C4-2B (cell line): ENCODE results near the gene LBHD2.

Experiments used
- H3K27ac ChIP-seq: fragments of 450-650 bp; 2 replicates; pipeline ENCODE4 v1.5.1; 2017
- CTCF ChIP-seq: fragments of 450-650 bp; conservative IDR thresholded peaks from 2 replicates; pipeline ENCODE4 v1.5.1; 2017; ENCODE audit warnings: mild to moderate bottlenecking
- ZFX ChIP-seq: fragments of 450-650 bp; IDR thresholded peaks from 2 replicates; pipeline ENCODE4 v1.6.1; 2017

LBHD2 gene

GRCh38 chr14:103055695-103056094 is 28.3 kb upstream of the LBHD2 start:
- TF ChIP-seq CTCF (no peak), ZFX (no peak)
- H3K27ac ChIP-seq = no peak overlapping the region

GRCh38 chr14:103056322-103057027 is 27.5 kb upstream of the LBHD2 start:
- peak overlapping the region; percentile 87 for H3K27ac ChIP-seq
- TF ChIP-seq CTCF = no peak
- TF ChIP-seq ZFX = no peak

GRCh38 chr14:103057028-103057371 is 27.0 kb upstream of the LBHD2 start:
- TF ChIP-seq CTCF (no peak), ZFX (peak; percentile 94)
- peak overlapping the region; percentile 87 for H3K27ac ChIP-seq

- TF ChIP-seq CTCF = no peak
- TF ChIP-seq ZFX = peak; percentile 80
- H3K27ac ChIP-seq = peak within 1 kb of the TSS; percentile 87
Measured at GRCh38 chr14:103057372-103058163, 26.4 kb upstream of the LBHD2 start, which contains the start of gene CDC42BPB. TSS of gene CDC42BPB (minus strand) at chr14:103057549. CDS start at chr14:103057173, 376 bp downstream.

GRCh38 chr14:103058164-103059055 is 25.6 kb upstream of the LBHD2 start:
- H3K27ac ChIP-seq = peak overlapping the region; percentile 87

GRCh38 chr14:103059556-103059955 is 24.5 kb upstream of the LBHD2 start:
- H3K27ac ChIP-seq = no peak overlapping the region
- TF ChIP-seq CTCF (no peak), ZFX (no peak)

More at GRCh38 chr14:103058164-103059055, 25.6 kb upstream of the LBHD2 start:
- no peak for TF ChIP-seq CTCF
- TF ChIP-seq ZFX = peak; percentile 32; the same call in 1 of the 2 replicates
